Lung (tissue), 12 donors: Measurements from ENCODE around the gene RAB22A. TPM values are rescaled to one million over a fixed set of nuclear protein-coding genes. Genes with fewer than 3 reads are reported as not detected.

Experiments used
- ATAC-seq: fragments of 200-7000 bp; cut with Tn5 transposase; one replicate; pipeline ENCODE4 v1.9.1; 2020; ENCODE audit warnings: moderate number of reproducible peaks; ENCODE audit not compliant: insufficient read depth, low FRiP score
- DNase-seq, 3 donors: peaks; one replicate each; pipeline ENCODE4 v3.0.0-alpha.2; 2013 to 2017
- H3K27ac ChIP-seq, 2 donors: one replicate each; pipeline ENCODE4 v1.5.1; 2013; ENCODE audit warnings: mild to moderate bottlenecking in 2 of 2, moderate library complexity in 2 of 2, control low read depth in 1 of 2, inconsistent platforms in 1 of 2, low read depth in 1 of 2, low read length in 1 of 2
- H3K27me3 ChIP-seq, 3 donors: one replicate each; pipeline ENCODE4 v1.5.1; 2013; ENCODE audit warnings: low read length in 2 of 3; ENCODE audit not compliant: control insufficient read depth in 3 of 3, insufficient read depth in 3 of 3
- H3K36me3 ChIP-seq, 4 donors: one replicate each; pipeline ENCODE4 v1.5.1; 2013; ENCODE audit warnings: low read length in 4 of 4, mild to moderate bottlenecking in 1 of 4, moderate library complexity in 1 of 4; ENCODE audit not compliant: control insufficient read depth in 4 of 4, insufficient read depth in 4 of 4
- H3K4me1 ChIP-seq, 5 donors: one replicate each; pipeline ENCODE4 v1.5.1; 2013; ENCODE audit warnings: low read length in 5 of 5, mild to moderate bottlenecking in 2 of 5, moderate library complexity in 1 of 5; ENCODE audit not compliant: control insufficient read depth in 5 of 5, insufficient read depth in 5 of 5
- H3K4me3 ChIP-seq: one replicate; pipeline ENCODE4 v1.5.1; 2013; ENCODE audit warnings: mild to moderate bottlenecking, control low read depth, moderate library complexity
- H3K9ac ChIP-seq, 2 donors: one replicate each; pipeline ENCODE4 v1.5.1; 2013; ENCODE audit warnings: low read length in 2 of 2, control low read depth in 1 of 2; ENCODE audit not compliant: insufficient read depth in 1 of 2
- H3K9me3 ChIP-seq, 4 donors: one replicate each; pipeline ENCODE4 v1.5.1; 2013; ENCODE audit warnings: low read length in 3 of 4, mild to moderate bottlenecking in 1 of 4, moderate library complexity in 1 of 4; ENCODE audit not compliant: control insufficient read depth in 4 of 4, insufficient read depth in 3 of 4
- WGBS, 2 donors: extraction: QIAGEN DNeasy Blood & Tissue Kit; methylation state at CpG; one replicate each; pipeline ENCODE4 v1.1.7; 2013; 5-methylcytosine and 5-hydroxymethylcytosine counted together
- polyA plus RNA-seq, 2 donors: library from polyadenylated mRNA; stranded (reverse); fragments of 200-250 nt; gene quantifications; one replicate each; pipeline ENCODE4 v1.2.1, GENCODE V29; 2013
- total RNA-seq, 2 donors: library from RNA; depleted of rRNA in 1 of 2; stranded (reverse); fragments of >200 nt in 1 of 2; gene quantifications; one replicate each; pipeline ENCODE4 v1.2.1, GENCODE V29; 2014 to 2021
- TF ChIP-seq, protein P1 (sequence below): IDR thresholded peaks from 2 replicates; pipeline ENCODE4 v1.5.1; 2012; ENCODE audit warnings: mild to moderate bottlenecking; ENCODE audit errors: control extremely low read depth, extremely low read depth
- donor health status: control.
- donor health status: control.
- donor health status: Bipolar disorder and iron deficiency.
- donor health status: healthy.
- donor health status: DM: yes; HTN: yes; CAD: no.

Gene RAB22A
- total and polyA plus RNA-seq, 4 donors, result 6.0 to 25.1 (median 12.8) TPM

DNA sequence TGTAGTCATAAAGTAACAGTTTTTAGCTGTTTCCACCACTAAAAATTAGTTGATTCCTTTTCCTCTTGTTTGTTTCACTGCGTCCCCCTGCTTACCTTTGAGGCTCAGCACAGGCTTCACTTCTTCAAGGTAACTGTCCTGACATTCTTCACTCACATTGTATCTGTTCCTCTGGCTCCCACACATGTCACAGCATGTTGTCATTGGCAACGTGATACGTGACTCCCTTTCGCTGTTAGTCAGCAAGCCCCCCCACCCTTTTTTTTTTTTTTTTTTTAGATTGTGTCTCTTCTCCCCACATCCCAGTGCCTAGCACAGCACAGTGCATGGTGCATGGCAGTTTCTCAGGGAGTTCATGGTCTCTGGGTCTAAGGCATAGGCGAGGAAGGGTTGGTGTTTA, 92.8 kb downstream of the RAB22A start:
- DNase-seq, result no peak
- Histone ChIP-seq H3K4me1 (peaks cover 0 to 22% (median 3%) of the 10 kb centered on the region in 5 donors), H3K9me3 (no peaks in the 10 kb centered on the region)

DNA sequence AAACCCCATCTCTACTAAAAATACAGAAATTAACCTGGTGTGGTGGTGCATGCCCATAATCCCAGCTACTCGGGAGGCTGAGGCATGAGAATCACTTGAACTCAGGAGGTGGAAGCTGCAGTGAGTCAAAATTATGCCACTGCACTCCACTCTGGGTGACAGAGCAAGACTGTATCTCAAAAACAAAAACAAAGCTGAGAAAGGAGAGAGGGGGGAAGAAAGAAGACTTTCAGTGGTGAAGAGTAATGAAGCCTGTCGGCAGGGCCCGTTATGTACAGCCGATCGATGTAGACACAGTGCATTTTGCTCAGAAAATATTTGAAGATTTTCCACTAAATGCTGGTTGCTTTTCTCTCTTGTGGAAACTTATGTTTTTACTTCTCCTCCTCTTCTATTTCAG, 93.3 kb downstream of the RAB22A start:
- 93 to 97% methylated on average over 5 of the region's 5 CpGs for WGBS, 2 donors
- H3K9me3 ChIP-seq, result no peaks in the 10 kb centered on the region
- no peak overlapping the region for H3K9ac ChIP-seq
- no peak overlapping the region for H3K4me3 ChIP-seq
- H3K36me3 ChIP-seq, result peaks cover 0 to 3% (median 0%) of the 10 kb centered on the region in 4 donors
- no peaks in the 10 kb centered on the region for H3K27me3 ChIP-seq
- no peak overlapping the region for H3K27ac ChIP-seq
- ATAC-seq (no peak), DNase-seq (no peak)
- TF ChIP-seq, protein P1, sequence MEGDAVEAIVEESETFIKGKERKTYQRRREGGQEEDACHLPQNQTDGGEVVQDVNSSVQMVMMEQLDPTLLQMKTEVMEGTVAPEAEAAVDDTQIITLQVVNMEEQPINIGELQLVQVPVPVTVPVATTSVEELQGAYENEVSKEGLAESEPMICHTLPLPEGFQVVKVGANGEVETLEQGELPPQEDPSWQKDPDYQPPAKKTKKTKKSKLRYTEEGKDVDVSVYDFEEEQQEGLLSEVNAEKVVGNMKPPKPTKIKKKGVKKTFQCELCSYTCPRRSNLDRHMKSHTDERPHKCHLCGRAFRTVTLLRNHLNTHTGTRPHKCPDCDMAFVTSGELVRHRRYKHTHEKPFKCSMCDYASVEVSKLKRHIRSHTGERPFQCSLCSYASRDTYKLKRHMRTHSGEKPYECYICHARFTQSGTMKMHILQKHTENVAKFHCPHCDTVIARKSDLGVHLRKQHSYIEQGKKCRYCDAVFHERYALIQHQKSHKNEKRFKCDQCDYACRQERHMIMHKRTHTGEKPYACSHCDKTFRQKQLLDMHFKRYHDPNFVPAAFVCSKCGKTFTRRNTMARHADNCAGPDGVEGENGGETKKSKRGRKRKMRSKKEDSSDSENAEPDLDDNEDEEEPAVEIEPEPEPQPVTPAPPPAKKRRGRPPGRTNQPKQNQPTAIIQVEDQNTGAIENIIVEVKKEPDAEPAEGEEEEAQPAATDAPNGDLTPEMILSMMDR, result no peak
- H3K4me1 ChIP-seq, result peaks cover 0 to 21% (median 3%) of the 10 kb centered on the region in 5 donors

More for the DNA sequence above, 92.8 kb downstream of the RAB22A start:
- no peak for ATAC-seq
- no peak overlapping the region for H3K9ac ChIP-seq
- no peaks in the 10 kb centered on the region for H3K27me3 ChIP-seq
- no peak overlapping the region for H3K27ac ChIP-seq
- TF ChIP-seq, protein P1, result no peak
- H3K36me3 ChIP-seq, result peaks cover 0 to 3% (median 0%) of the 10 kb centered on the region in 4 donors
- no peak overlapping the region for H3K4me3 ChIP-seq
- 91 to 96% methylated on average over 5 of the region's 5 CpGs for WGBS, 2 donors

DNA sequence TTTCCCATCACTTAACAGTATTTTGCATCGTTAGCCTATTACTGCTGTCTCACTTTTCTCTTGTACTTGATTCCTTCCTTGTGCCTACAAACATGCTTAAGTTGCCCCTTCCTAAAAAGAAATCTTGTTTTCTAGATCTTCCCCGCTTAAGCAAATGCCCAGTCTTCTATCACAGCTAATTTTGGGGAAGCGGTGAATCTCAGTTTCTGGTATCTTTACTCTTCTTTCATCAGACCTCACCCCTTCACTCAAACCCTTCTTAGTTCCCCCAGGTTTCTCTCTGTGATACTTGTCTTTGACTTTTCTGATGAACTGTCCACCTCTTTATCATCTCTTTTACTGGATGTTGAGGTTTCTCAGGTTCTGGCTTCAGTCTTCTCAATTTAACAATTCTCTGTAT, 93.8 kb downstream of the RAB22A start:
- TF ChIP-seq, protein P1, result no peak
- no peak overlapping the region for H3K4me3 ChIP-seq
- H3K27me3 ChIP-seq, result no peaks in the 10 kb centered on the region
- peaks cover 0 to 24% (median 3%) of the 10 kb centered on the region in 5 donors for H3K4me1 ChIP-seq
- WGBS, 2 donors, result 85 to 88% methylated on average over 3 of the region's 3 CpGs
- no peaks in the 10 kb centered on the region for H3K9me3 ChIP-seq
- H3K27ac ChIP-seq, result no peak overlapping the region
- no peak for ATAC-seq
- H3K9ac ChIP-seq, result no peak overlapping the region
- no peak for DNase-seq
- H3K36me3 ChIP-seq, result peaks cover 0 to 3% (median 0%) of the 10 kb centered on the region in 4 donors
